Effector memory CD8-positive, alpha-beta T cell (primary cell): Measurements from ENCODE around the gene HCCS.

Source experiments
- ATAC-seq: fragments of 150-1000 bp; cut with Tn5 transposase; replicated peaks from 2 replicates; pipeline ENCODE4 v1.10.0; 2021; ENCODE audit warnings: mild to moderate bottlenecking, moderate library complexity
- DNase-seq, 3 experiments: peaks; one replicate each; pipeline ENCODE4 v3.0.0; 2021
- H3K27ac Mint-ChIP-seq, 2 donors: one replicate each; pipeline ENCODE4 v1.8.0; 2022; ENCODE audit warnings: mild to moderate bottlenecking in 2 of 2, mixed read lengths in 2 of 2, moderate library complexity in 2 of 2
- H3K27me3 Mint-ChIP-seq, 2 donors: one replicate each; pipeline ENCODE4 v1.8.0; 2022; ENCODE audit warnings: mixed read lengths in 2 of 2
- H3K36me3 Mint-ChIP-seq: one replicate; pipeline ENCODE4 v1.8.0; 2022; ENCODE audit warnings: mild to moderate bottlenecking, moderate library complexity, mixed read lengths; ENCODE audit not compliant: insufficient read depth
- H3K4me1 Mint-ChIP-seq, 2 donors: one replicate each; pipeline ENCODE4 v1.8.0; 2022; ENCODE audit warnings: low read depth in 2 of 2, mixed read lengths in 2 of 2
- H3K4me3 Mint-ChIP-seq, 2 donors: one replicate each; pipeline ENCODE4 v1.8.0; 2022; ENCODE audit warnings: mild to moderate bottlenecking in 2 of 2, mixed read lengths in 2 of 2, moderate library complexity in 2 of 2
- H3K9me3 Mint-ChIP-seq, 2 donors: one replicate each; pipeline ENCODE4 v1.8.0; 2022; ENCODE audit warnings: mixed read lengths in 2 of 2

HCCS gene

DNA sequence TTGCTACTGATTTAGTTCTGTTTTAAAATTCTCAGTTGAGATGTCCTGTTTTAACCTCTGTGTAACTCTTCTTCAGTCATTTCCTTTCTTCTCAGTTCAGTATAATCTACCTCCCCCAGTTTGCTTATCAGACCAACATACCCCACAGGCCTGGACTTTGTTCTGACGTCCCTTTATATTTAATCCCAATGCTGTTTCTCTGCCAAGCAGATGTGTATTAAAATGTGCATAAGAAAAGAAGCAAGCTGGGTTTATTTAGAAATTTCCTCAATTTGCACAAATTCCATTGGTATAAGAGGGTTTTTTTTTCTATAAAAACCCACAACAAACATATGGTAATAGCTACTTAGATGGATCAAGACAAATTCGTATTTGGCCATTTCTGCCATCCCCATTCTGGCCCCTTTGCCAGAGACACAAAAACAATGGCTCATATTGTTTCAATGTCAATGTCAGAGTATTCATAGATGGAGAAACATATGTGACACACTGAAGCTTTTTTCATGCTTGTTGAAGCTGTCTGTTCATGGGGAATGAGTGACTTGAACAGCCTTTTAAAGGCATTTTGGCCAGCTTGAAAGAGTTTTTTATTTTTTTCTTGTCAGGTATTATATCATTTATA, 24.5 kb downstream of the HCCS start:
- Mint-ChIP-seq H3K4me1 (no peaks in the 10 kb centered on the region), H3K27me3 (peaks cover 0 to 4% of the 10 kb centered on the region in 2 donors), H3K9me3 (no peaks in the 10 kb centered on the region), H3K36me3 (no peaks in the 10 kb centered on the region), H3K27ac (no peak overlapping the region), H3K4me3 (no peak overlapping the region)
- no peak for DNase-seq
- ATAC-seq = no peak

DNA sequence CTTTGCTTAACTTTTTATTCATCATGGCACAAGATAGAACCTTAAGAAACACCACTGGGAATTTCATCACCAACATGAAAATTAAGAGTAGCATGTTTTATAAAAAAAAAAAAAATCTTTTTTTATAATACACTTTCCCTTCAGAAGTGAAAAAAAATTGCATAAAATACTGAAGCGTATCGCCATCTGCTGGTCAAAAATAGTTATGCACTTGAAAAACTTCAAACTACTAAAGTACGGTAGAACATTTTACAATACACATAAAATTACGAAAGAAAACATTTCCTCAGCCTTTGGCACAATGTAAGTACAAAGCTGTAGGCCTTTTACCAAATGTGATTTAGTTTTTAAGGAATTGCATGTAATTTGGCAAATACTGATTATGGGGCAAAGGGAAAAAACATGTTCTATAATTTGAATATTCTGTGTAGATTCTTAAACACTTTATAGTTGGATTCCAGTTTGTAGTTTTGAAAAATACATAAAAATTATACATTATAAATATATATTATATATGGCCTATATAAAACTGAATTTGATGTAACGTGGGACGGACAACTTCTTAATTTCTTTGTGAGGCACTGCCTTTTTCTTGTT, 26.5 kb downstream of the HCCS start:
- no peak for ATAC-seq

GRCh38 chrX:11138498-11139390, 27.6 kb downstream of the HCCS start:
- H3K27me3 Mint-ChIP-seq = peaks cover 0 to 4% of the 10 kb centered on the region in 2 donors
- no peaks in the 10 kb centered on the region for H3K4me1 Mint-ChIP-seq
- ATAC-seq (no peak), DNase-seq (no peak)
- no peaks in the 10 kb centered on the region for H3K9me3 Mint-ChIP-seq
- no peak overlapping the region for H3K27ac Mint-ChIP-seq
- H3K4me3 Mint-ChIP-seq = no peak overlapping the region
- no peaks in the 10 kb centered on the region for H3K36me3 Mint-ChIP-seq

More for the DNA sequence above, 26.5 kb downstream of the HCCS start:
- H3K27me3 Mint-ChIP-seq = peaks cover 0 to 4% of the 10 kb centered on the region in 2 donors
- H3K9me3 Mint-ChIP-seq = no peaks in the 10 kb centered on the region
- no peaks in the 10 kb centered on the region for H3K4me1 Mint-ChIP-seq
- no peaks in the 10 kb centered on the region for H3K36me3 Mint-ChIP-seq
- DNase-seq = peak; percentile 1 to 16 (median 2)
- H3K27ac Mint-ChIP-seq = no peak overlapping the region
- no peak overlapping the region for H3K4me3 Mint-ChIP-seq

GRCh38 chrX:11143931-11144678, 33.0 kb downstream of the HCCS start:
- Mint-ChIP-seq H3K36me3 (no peaks in the 10 kb centered on the region), H3K27ac (no peak overlapping the region), H3K27me3 (no peaks in the 10 kb centered on the region)

GRCh38 chrX:11146411-11146810, 35.3 kb downstream of the HCCS start:
- Mint-ChIP-seq H3K36me3 (no peaks in the 10 kb centered on the region), H3K27me3 (peaks cover 0 to 3% of the 10 kb centered on the region in 2 donors)
- ATAC-seq = no peak

More at GRCh38 chrX:11143931-11144678, 33.0 kb downstream of the HCCS start:
- peaks cover 2 to 7% of the 10 kb centered on the region in 2 donors for H3K4me1 Mint-ChIP-seq
- no peaks in the 10 kb centered on the region for H3K9me3 Mint-ChIP-seq
- DNase-seq = peak; percentile 36 to 49 (median 37)
- H3K4me3 Mint-ChIP-seq = peak overlapping the region in 1 of 2 donors; percentile 5
- peak; percentile 67 for ATAC-seq

GRCh38 chrX:11148401-11148800, 37.3 kb downstream of the HCCS start:
- Mint-ChIP-seq H3K27ac (no peak overlapping the region), H3K27me3 (peaks cover 0 to 4% of the 10 kb centered on the region in 2 donors), H3K36me3 (no peaks in the 10 kb centered on the region), H3K4me1 (peaks cover 2 to 7% of the 10 kb centered on the region in 2 donors), H3K9me3 (no peaks in the 10 kb centered on the region), H3K4me3 (no peak overlapping the region)
- ATAC-seq = no peak
- DNase-seq = no peak

More at GRCh38 chrX:11146411-11146810, 35.3 kb downstream of the HCCS start:
- Mint-ChIP-seq H3K27ac (no peak overlapping the region), H3K4me1 (peaks cover 2 to 7% of the 10 kb centered on the region in 2 donors), H3K4me3 (no peak overlapping the region), H3K9me3 (no peaks in the 10 kb centered on the region)
- no peak for DNase-seq

DNA sequence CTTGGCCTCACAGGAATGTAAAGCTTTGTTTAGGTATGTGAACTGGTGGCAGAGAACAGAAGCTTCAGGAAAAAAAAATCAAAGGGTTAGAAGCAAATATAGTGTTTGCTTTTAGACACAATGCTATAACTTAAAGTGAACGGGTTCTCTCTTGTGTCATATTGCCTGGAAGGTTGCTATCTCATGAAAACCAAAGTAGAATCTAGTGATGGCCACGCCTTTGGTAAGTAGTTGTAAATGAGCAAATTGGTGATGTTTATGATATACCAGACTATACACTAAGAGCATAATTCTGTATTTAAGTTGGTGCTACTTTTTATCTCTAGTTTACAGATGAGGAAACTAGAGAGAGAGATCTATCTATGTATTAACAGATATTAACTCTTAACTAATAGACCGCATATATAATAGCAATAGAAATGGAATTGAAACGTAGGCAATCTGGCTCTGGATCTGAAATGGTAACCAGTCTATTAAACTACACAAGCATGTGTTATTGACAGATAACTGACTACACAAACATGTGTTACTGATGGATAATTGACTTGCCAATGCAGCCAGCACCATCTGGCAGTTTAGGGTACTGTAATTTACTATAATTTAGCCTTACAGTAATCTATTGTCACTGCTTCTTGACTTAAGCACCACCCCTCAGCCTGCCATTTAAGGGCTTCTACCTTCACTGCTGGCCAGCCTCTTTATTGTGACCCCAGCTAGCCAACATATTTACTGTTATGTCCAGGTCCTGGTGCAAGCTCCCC, 40.8 kb downstream of the HCCS start:
- Mint-ChIP-seq H3K4me1 (no peaks in the 10 kb centered on the region), H3K36me3 (no peaks in the 10 kb centered on the region), H3K9me3 (no peaks in the 10 kb centered on the region), H3K27me3 (peaks cover 0 to 4% of the 10 kb centered on the region in 2 donors), H3K27ac (no peak overlapping the region), H3K4me3 (no peak overlapping the region)
- ATAC-seq (no peak), DNase-seq (no peak)

GRCh38 chrX:11159149-11159548, 48.0 kb downstream of the HCCS start:
- H3K4me3 Mint-ChIP-seq = no peak overlapping the region
- H3K36me3 Mint-ChIP-seq = no peaks in the 10 kb centered on the region
- no peak for DNase-seq
- H3K27me3 Mint-ChIP-seq = no peaks in the 10 kb centered on the region
- no peak overlapping the region for H3K27ac Mint-ChIP-seq
- no peak for ATAC-seq
- H3K9me3 Mint-ChIP-seq = no peaks in the 10 kb centered on the region
- H3K4me1 Mint-ChIP-seq = no peaks in the 10 kb centered on the region

GRCh38 chrX:11164433-11164832, 53.3 kb downstream of the HCCS start:
- H3K4me3 Mint-ChIP-seq = no peak overlapping the region
- DNase-seq (no peak), ATAC-seq (no peak)

DNA sequence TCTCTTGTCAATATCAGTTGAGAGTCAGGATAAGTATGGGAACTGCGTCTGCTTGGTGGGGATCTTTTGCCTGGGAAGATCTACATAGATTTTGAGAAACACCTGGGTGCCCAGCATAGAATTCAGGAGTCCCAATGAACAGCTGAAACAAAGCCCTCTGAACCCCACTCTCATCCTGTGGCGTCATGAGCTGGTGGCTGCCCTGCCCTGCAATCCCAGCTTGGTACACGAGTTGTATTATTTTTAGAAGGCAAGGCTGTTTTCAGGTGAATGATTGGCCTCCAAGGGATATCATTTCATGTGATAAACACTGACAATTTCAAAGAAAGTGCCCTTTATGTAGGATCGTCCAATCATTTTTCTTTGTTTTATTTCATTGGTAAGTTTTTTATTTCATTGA, 60.8 kb downstream of the HCCS start:
- Mint-ChIP-seq H3K4me1 (no peaks in the 10 kb centered on the region), H3K36me3 (no peaks in the 10 kb centered on the region), H3K27me3 (peaks cover 0 to 13% of the 10 kb centered on the region in 2 donors), H3K4me3 (no peak overlapping the region), H3K27ac (no peak overlapping the region), H3K9me3 (no peaks in the 10 kb centered on the region)
- DNase-seq (no peak), ATAC-seq (no peak)

More at GRCh38 chrX:11164433-11164832, 53.3 kb downstream of the HCCS start:
- Mint-ChIP-seq H3K9me3 (no peaks in the 10 kb centered on the region), H3K27ac (no peak overlapping the region), H3K4me1 (no peaks in the 10 kb centered on the region), H3K36me3 (no peaks in the 10 kb centered on the region), H3K27me3 (no peaks in the 10 kb centered on the region)

DNA sequence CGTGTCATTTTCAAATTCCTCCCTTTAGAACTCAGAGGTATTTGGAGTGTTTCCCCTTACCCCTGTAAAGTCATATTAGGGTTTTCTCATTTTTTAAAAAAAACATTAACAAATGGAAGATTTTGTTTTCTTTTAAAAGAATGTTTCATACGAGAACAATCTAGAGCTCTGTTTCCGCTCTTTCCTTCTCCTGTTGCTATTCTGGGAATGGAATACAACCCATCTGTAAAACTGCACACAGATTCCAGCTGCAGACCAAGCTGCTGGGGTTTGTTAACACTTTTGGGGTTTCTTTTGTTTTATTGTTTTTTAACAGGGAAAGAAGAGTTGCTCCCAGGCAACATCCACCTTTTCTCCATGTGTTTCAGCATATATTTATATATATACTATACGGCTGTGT, 61.3 kb downstream of the HCCS start:
- H3K27ac Mint-ChIP-seq = no peak overlapping the region
- ATAC-seq (no peak), DNase-seq (no peak)
- no peak overlapping the region for H3K4me3 Mint-ChIP-seq
- no peaks in the 10 kb centered on the region for H3K36me3 Mint-ChIP-seq
- H3K27me3 Mint-ChIP-seq = peaks cover 0 to 13% of the 10 kb centered on the region in 2 donors
- H3K4me1 Mint-ChIP-seq = no peaks in the 10 kb centered on the region
- H3K9me3 Mint-ChIP-seq = no peaks in the 10 kb centered on the region
